ENCODE data around the gene UCP3. TPM values are rescaled to one million over a fixed set of nuclear protein-coding genes. Genes with fewer than 3 reads are reported as not detected.

The UCP3 gene
- total and polyA plus RNA-seq, 10 of the 15 experiments (the other 5 are each of a cell fraction or from before 2014, with no cell fraction given): 0.02 to 1.9 (median 0.94) TPM

GRCh38 chr11:73997120-73997770, 11.6 kb downstream of the UCP3 start (continued):
- TF ChIP-seq, protein P1, sequence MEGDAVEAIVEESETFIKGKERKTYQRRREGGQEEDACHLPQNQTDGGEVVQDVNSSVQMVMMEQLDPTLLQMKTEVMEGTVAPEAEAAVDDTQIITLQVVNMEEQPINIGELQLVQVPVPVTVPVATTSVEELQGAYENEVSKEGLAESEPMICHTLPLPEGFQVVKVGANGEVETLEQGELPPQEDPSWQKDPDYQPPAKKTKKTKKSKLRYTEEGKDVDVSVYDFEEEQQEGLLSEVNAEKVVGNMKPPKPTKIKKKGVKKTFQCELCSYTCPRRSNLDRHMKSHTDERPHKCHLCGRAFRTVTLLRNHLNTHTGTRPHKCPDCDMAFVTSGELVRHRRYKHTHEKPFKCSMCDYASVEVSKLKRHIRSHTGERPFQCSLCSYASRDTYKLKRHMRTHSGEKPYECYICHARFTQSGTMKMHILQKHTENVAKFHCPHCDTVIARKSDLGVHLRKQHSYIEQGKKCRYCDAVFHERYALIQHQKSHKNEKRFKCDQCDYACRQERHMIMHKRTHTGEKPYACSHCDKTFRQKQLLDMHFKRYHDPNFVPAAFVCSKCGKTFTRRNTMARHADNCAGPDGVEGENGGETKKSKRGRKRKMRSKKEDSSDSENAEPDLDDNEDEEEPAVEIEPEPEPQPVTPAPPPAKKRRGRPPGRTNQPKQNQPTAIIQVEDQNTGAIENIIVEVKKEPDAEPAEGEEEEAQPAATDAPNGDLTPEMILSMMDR (IDR thresholded peaks at IDR 0.05 in 2 of 3, conservative IDR thresholded peaks at IDR 0.05 in 1 of 3; ENCODE audit: control insufficient read depth in 2 of 3, extremely low read depth in 1 of 3, insufficient read depth in 1 of 3, low read depth in 3 of 3, low read length in 3 of 3): peak in 1 of 3 experiments; percentile 12; a peak in 1 of 6 replicates
- TF ChIP-seq RAD21 (IDR thresholded peaks at IDR 0.05; ENCODE audit: insufficient read depth, low read depth, low read length): 0 out of 2 replicates have a peak, but pooled peaks have one; percentile 5
- no peak for TF ChIP-seq ZNF24 (IDR thresholded peaks at IDR 0.05)
- peak; percentile 30; the same call in 1 of the 2 replicates for TF ChIP-seq EED (IDR thresholded peaks at IDR 0.05; ENCODE audit: low read depth)

DNA sequence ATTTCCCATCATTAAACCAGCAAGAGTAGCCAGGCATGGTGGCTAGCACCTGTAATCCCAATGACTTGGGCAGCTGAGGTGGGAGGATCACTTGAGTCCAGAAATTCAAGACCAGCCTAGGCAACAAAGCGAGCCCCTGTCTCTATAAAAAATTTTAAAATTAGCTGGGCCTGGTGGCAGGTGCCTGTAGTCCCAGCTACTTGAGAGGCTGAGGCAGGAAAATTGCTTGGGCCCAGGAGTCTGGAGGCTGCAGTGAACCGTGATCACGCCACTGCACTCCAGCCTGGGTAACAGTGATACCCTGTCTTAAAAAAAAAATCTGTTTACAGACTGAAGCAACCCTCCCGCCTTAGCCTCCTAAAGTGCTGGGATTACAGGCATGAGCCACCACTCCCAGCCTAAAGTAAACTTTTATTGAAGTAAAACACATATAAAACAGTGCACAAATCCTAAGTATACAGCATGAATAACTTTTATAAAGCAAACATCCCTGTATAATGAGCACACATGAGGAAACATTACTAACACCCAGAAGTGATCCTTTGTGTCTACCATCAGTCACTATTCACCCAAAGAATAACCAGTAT, 12.6 kb downstream of the UCP3 start:
- Histone ChIP-seq H3K9ac (ENCODE audit: control insufficient read depth, insufficient read depth, low read length) (no peak overlapping the region; the same call in 1 of the 2 replicates), H3K4me3 (no peak overlapping the region), H4K20me1 (ENCODE audit: control insufficient read depth, insufficient read depth) (no peaks in the 10 kb centered on the region), H2AFZ (ENCODE audit: control insufficient read depth, low read depth, low read length) (no peak overlapping the region), H3K4me2 (ENCODE audit: control insufficient read depth, insufficient read depth) (peak overlapping the region; percentile 23; the same call in 1 of the 2 replicates), H3K4me1 (ENCODE audit: control insufficient read depth, insufficient read depth, low read length) (peaks cover 62% of the 10 kb centered on the region), H3K79me2 (ENCODE audit: control insufficient read depth, insufficient read depth, low read length) (no peaks in the 10 kb centered on the region), H3K27me3 (replicated peaks in 1 of 2; ENCODE audit: control insufficient read depth in 2 of 2, insufficient read depth in 2 of 2, low read length in 1 of 2) (no peaks in the 10 kb centered on the region), H3K9me3 (replicated peaks; ENCODE audit: control insufficient read depth, insufficient read depth, low read length) (no peaks in the 10 kb centered on the region), H3K36me3 (ENCODE audit: control insufficient read depth in 2 of 2, insufficient read depth in 2 of 2, low read length in 1 of 2) (no peaks in the 10 kb centered on the region), H3K27ac (ENCODE audit: control insufficient read depth, insufficient read depth) (peak overlapping the region; percentile 57; the same call in 1 of the 2 replicates)
- FAIRE-seq (no peak), ATAC-seq (no peak), DNase-seq (ENCODE audit: low read depth, low spot score) (no peak)
- CTCF ChIA-PET: interaction anchor here (1.6 to 2.1 kb wide), 2 partner anchors 9 to 33 kb away, joined by 4 to 11 read pairs; no protein-coding TSS in a partner anchor
- POLR2A ChIA-PET: interaction anchor here (0.5 to 3.6 kb wide), 2 partner anchors 16 to 359 kb away, joined by 3 to 25 read pairs; no protein-coding TSS in a partner anchor
- 72% methylated on average over 4 of the region's 4 CpGs for WGBS (ENCODE audit: insufficient coverage, insufficient replicate concordance, low lambda C conversion rate, missing lambda C conversion rate)
- in situ Hi-C loops (cut with MboI) (no loop called here), intact Hi-C loops (cut with micrococcal nuclease; ENCODE audit: unreplicated experiment) (loop anchor here (2.0 to 10.0 kb wide), 2 partner anchors 15 to 1819 kb away; partner anchors contain the start of gene UVRAG)
- RAD21 ChIA-PET (ENCODE audit: unreplicated experiment): interaction anchor here (0.8 to 2.6 kb wide), 4 partner anchors 14 to 24 kb away, joined by 3 to 30 read pairs (median 8); partner anchors contain the start of gene UCP2
- no peak for TF ChIP-seq MTA3 (IDR thresholded peaks at IDR 0.05; ENCODE audit: borderline replicate concordance, low read length)
- TF ChIP-seq HDAC6 (IDR thresholded peaks at IDR 0.05; ENCODE audit: unreplicated experiment): no peak
- TF ChIP-seq HCFC1 (IDR thresholded peaks at IDR 0.05; ENCODE audit: low read length): no peak
- no peak for TF ChIP-seq CREM (IDR thresholded peaks at IDR 0.05; ENCODE audit: low read depth)
- no peak for TF ChIP-seq HDAC2 (IDR thresholded peaks at IDR 0.05)
- TF ChIP-seq GATAD2B (conservative IDR thresholded peaks at IDR 0.05; ENCODE audit: low read depth): no peak
- no peak for TF ChIP-seq SMC3 (IDR thresholded peaks at IDR 0.05; ENCODE audit: borderline replicate concordance, low read length)
- TF ChIP-seq ESRRA (IDR thresholded peaks at IDR 0.05; ENCODE audit: low read length): no peak
- no peak for TF ChIP-seq CBX3 (IDR thresholded peaks at IDR 0.05; ENCODE audit: borderline replicate concordance, low read depth)
- no peak for TF ChIP-seq ATF2 (IDR thresholded peaks at IDR 0.05; ENCODE audit: low read length)
- TF ChIP-seq ZNF24 (IDR thresholded peaks at IDR 0.05): no peak
- SMC1A ChIA-PET (ENCODE audit: uncharacterized antibody, unreplicated experiment): interaction anchor here (0.6 to 2.7 kb wide), 8 partner anchors 9 to 1770 kb away, joined by 3 to 24 read pairs (median 6); partner anchors contain the start of gene UCP2
- BruUV-seq (replicated peaks): no TSS peak

Data from GM12878 (cell line).